A673 (cell line): Measurements from ENCODE around the gene AFAP1. TPM values are rescaled to one million over a fixed set of nuclear protein-coding genes. Genes with fewer than 3 reads are reported as not detected.

Source experiments
- BruUV-seq: library from RNA; stranded (reverse); fragments of 400-500 nt; replicated peaks from 2 replicates; lab custom pipeline; 2021; lab: Mats Ljungman, UMichigan
- CTCF ChIA-PET: fragments of 300-600 bp; sonication (Branson Sonifier 250); formaldehyde crosslinking; loops from one replicate; lab custom pipeline; 2022; ENCODE audit warnings: antibody characterized with exemption; lab: Charles Lee
- POLR2A ChIA-PET: fragments of 300-600 bp; sonication (Branson Sonifier 250); formaldehyde crosslinking; loops from one replicate; lab custom pipeline; 2022; ENCODE audit warnings: antibody characterized with exemption; ENCODE audit not compliant: low non-redundant PET; lab: Charles Lee
- DNase-seq: peaks from one replicate; pipeline ENCODE4 v3.0.0-alpha.2; 2015; ENCODE audit warnings: low spot score
- H3K27ac ChIP-seq: fragments of 200-600 bp; sonication (generic); 2 replicates; pipeline ENCODE4 v1.5.1; 2016; ENCODE audit warnings: mixed run types, low read depth, mild to moderate bottlenecking, mixed read lengths, antibody characterized with exemption, low read length; ENCODE audit not compliant: poor library complexity, severe bottlenecking
- H3K27me3 ChIP-seq: fragments of 200-600 bp; sonication (generic); replicated peaks from 2 replicates; pipeline ENCODE4 v1.6.1; 2017; ENCODE audit warnings: mixed run types, low read depth, mild to moderate bottlenecking, mixed read lengths, antibody characterized with exemption, low read length; ENCODE audit not compliant: insufficient read depth, poor library complexity
- H3K36me3 ChIP-seq: fragments of 200-600 bp; sonication (generic); 2 replicates; pipeline ENCODE4 v1.6.1; 2016; ENCODE audit warnings: mixed run types, mild to moderate bottlenecking, mixed read lengths, antibody characterized with exemption, low read length; ENCODE audit not compliant: insufficient read depth, poor library complexity, severe bottlenecking
- H3K4me1 ChIP-seq: fragments of 200-600 bp; sonication (generic); 2 replicates; pipeline ENCODE4 v1.6.1; 2017; ENCODE audit warnings: mixed run types, mild to moderate bottlenecking, mixed read lengths, antibody characterized with exemption, low read length; ENCODE audit not compliant: insufficient read depth, poor library complexity, severe bottlenecking
- H3K4me3 ChIP-seq: fragments of 200-600 bp; sonication (generic); 2 replicates; pipeline ENCODE4 v1.5.1; 2016; ENCODE audit warnings: low read depth, mixed run types, mild to moderate bottlenecking, mixed read lengths, low read length; ENCODE audit not compliant: poor library complexity, severe bottlenecking
- H3K9me3 ChIP-seq: fragments of 200-600 bp; sonication (generic); 2 replicates; pipeline ENCODE4 v1.6.1; 2016; ENCODE audit warnings: mixed run types, low read depth, mild to moderate bottlenecking, mixed read lengths, antibody characterized with exemption, low read length; ENCODE audit not compliant: poor library complexity, severe bottlenecking
- CTCF ChIP-seq: fragments of 300-800, 200-600 bp; sonication (generic); conservative IDR thresholded peaks from 2 replicates; pipeline ENCODE4 v1.5.1; 2017; ENCODE audit warnings: low read depth, mild to moderate bottlenecking, antibody characterized with exemption, low read length, moderate library complexity, mixed read lengths
- EZH2 ChIP-seq: fragments of 200-600 bp; sonication (generic); IDR thresholded peaks from 2 replicates; pipeline ENCODE4 v1.6.1; 2017; ENCODE audit warnings: borderline replicate concordance, low read depth, mild to moderate bottlenecking, mixed read lengths, antibody characterized with exemption, low read length; ENCODE audit not compliant: poor library complexity, severe bottlenecking
- intact Hi-C: fragments of 100-400 bp; cut with micrococcal nuclease; formaldehyde crosslinking; loops from one replicate; pipeline ENCODE4 v1.10.0; 2022; ENCODE audit not compliant: unreplicated experiment
- total RNA-seq: library from RNA; stranded (reverse); gene quantifications from 2 replicates; pipeline ENCODE4 v1.2.3, GENCODE V29; 2021

Gene AFAP1
- total RNA-seq, 1 experiment from 2014 or later, result 42.6 TPM

GRCh38 chr4:7715271-7716009 is 224.2 kb downstream of the AFAP1 start:
- no peak overlapping the region for H3K27ac ChIP-seq
- DNase-seq, result no peak
- H3K9me3 ChIP-seq, result no peaks in the 10 kb centered on the region
- ChIA-PET CTCF (no interaction called here), POLR2A (no interaction called here)
- BruUV-seq, result no TSS peak
- TF ChIP-seq CTCF (no peak), EZH2 (no peak)
- no peak overlapping the region for H3K4me3 ChIP-seq
- H3K4me1 ChIP-seq, result no peaks in the 10 kb centered on the region
- intact Hi-C loops, result no loop called here
- H3K36me3 ChIP-seq, result no peaks in the 10 kb centered on the region
- H3K27me3 ChIP-seq, result peaks cover 7% of the 10 kb centered on the region

GRCh38 chr4:7714738-7715137 is 224.9 kb downstream of the AFAP1 start:
- H3K36me3 ChIP-seq, result no peaks in the 10 kb centered on the region
- CTCF ChIA-PET, result no interaction called here
- no peaks in the 10 kb centered on the region for H3K4me1 ChIP-seq
- intact Hi-C loops, result no loop called here
- TF ChIP-seq EZH2, result no peak
- no peak for TF ChIP-seq CTCF
- no peaks in the 10 kb centered on the region for H3K9me3 ChIP-seq
- no peak overlapping the region for H3K4me3 ChIP-seq
- H3K27ac ChIP-seq, result no peak overlapping the region
- BruUV-seq, result no TSS peak
- POLR2A ChIA-PET, result no interaction called here
- no peak for DNase-seq
- peaks cover 7% of the 10 kb centered on the region for H3K27me3 ChIP-seq

GRCh38 chr4:7714176-7714575 is 225.5 kb downstream of the AFAP1 start:
- BruUV-seq, result no TSS peak
- ChIA-PET POLR2A (no interaction called here), CTCF (no interaction called here)
- Histone ChIP-seq H3K36me3 (no peaks in the 10 kb centered on the region), H3K27me3 (peaks cover 7% of the 10 kb centered on the region), H3K9me3 (no peaks in the 10 kb centered on the region), H3K4me1 (no peaks in the 10 kb centered on the region), H3K4me3 (no peak overlapping the region), H3K27ac (no peak overlapping the region)
- no peak for DNase-seq
- intact Hi-C loops, result no loop called here
- TF ChIP-seq EZH2, result no peak

GRCh38 chr4:7713757-7714156 is 225.9 kb downstream of the AFAP1 start:
- no TSS peak for BruUV-seq
- H3K27me3 ChIP-seq, result peaks cover 5% of the 10 kb centered on the region
- no peak for TF ChIP-seq EZH2
- TF ChIP-seq CTCF, result no peak
- H3K4me3 ChIP-seq, result no peak overlapping the region
- H3K36me3 ChIP-seq, result no peaks in the 10 kb centered on the region
- ChIA-PET POLR2A (no interaction called here), CTCF (no interaction called here)
- H3K27ac ChIP-seq, result no peak overlapping the region
- no peak for DNase-seq
- H3K4me1 ChIP-seq, result no peaks in the 10 kb centered on the region
- intact Hi-C loops, result no loop called here
- no peaks in the 10 kb centered on the region for H3K9me3 ChIP-seq
